KMS-11 (cell line): Measurements from ENCODE around the gene ACHE.

ENCODE experiments used
- H2AFZ ChIP-seq: fragments of 200-600 bp; sonication (generic); 2 replicates; pipeline ENCODE4 v1.6.1; 2016; ENCODE audit warnings: antibody characterized with exemption, mixed run types, low read depth
- H3K27ac ChIP-seq: fragments of 200-600 bp; sonication (generic); 2 replicates; pipeline ENCODE4 v1.6.1; 2016; ENCODE audit warnings: mild to moderate bottlenecking, mixed run types
- H3K27me3 ChIP-seq: fragments of 200-600 bp; sonication (generic); 2 replicates; pipeline ENCODE4 v1.6.1; 2017; ENCODE audit warnings: mild to moderate bottlenecking, low read depth, mixed run types, moderate library complexity; ENCODE audit not compliant: insufficient read depth
- H3K36me3 ChIP-seq: fragments of 200-600 bp; sonication (generic); 2 replicates; pipeline ENCODE4 v1.6.1; 2017; ENCODE audit warnings: mild to moderate bottlenecking, mixed run types; ENCODE audit not compliant: insufficient read depth
- H3K4me1 ChIP-seq: fragments of 200-600 bp; sonication (generic); 2 replicates; pipeline ENCODE4 v1.6.1; 2016; ENCODE audit warnings: mild to moderate bottlenecking, low read depth, mixed run types; ENCODE audit not compliant: poor library complexity, severe bottlenecking
- H3K4me2 ChIP-seq: fragments of 200-600 bp; sonication (generic); 2 replicates; pipeline ENCODE4 v1.7.0; 2016; ENCODE audit warnings: mild to moderate bottlenecking, mixed run types
- H3K4me3 ChIP-seq: fragments of 200-600 bp; sonication (generic); IDR thresholded peaks from 2 replicates; pipeline ENCODE4 v1.6.1; 2017; ENCODE audit warnings: low read depth, low read length, mixed read lengths; ENCODE audit not compliant: insufficient read depth
- H3K79me2 ChIP-seq: fragments of 200-600 bp; sonication (generic); 2 replicates; pipeline ENCODE4 v1.6.1; 2016; ENCODE audit warnings: low read depth, mixed run types; ENCODE audit not compliant: insufficient read depth
- H3K9ac ChIP-seq: fragments of 200-600 bp; sonication (generic); 2 replicates; pipeline ENCODE4 v1.6.1; 2016; ENCODE audit warnings: mild to moderate bottlenecking, mixed run types
- H4K20me1 ChIP-seq: fragments of 200-600 bp; sonication (generic); 2 replicates; pipeline ENCODE4 v1.6.1; 2016; ENCODE audit warnings: mild to moderate bottlenecking, mixed run types; ENCODE audit not compliant: insufficient read depth
- TF ChIP-seq, protein P1 (sequence below): fragments of 200-600 bp; sonication (generic); conservative IDR thresholded peaks from 2 replicates; pipeline ENCODE4 v1.6.1; 2017; ENCODE audit warnings: low read depth, mild to moderate bottlenecking, antibody characterized with exemption, low read length, moderate library complexity, mixed read lengths

Gene ACHE

DNA sequence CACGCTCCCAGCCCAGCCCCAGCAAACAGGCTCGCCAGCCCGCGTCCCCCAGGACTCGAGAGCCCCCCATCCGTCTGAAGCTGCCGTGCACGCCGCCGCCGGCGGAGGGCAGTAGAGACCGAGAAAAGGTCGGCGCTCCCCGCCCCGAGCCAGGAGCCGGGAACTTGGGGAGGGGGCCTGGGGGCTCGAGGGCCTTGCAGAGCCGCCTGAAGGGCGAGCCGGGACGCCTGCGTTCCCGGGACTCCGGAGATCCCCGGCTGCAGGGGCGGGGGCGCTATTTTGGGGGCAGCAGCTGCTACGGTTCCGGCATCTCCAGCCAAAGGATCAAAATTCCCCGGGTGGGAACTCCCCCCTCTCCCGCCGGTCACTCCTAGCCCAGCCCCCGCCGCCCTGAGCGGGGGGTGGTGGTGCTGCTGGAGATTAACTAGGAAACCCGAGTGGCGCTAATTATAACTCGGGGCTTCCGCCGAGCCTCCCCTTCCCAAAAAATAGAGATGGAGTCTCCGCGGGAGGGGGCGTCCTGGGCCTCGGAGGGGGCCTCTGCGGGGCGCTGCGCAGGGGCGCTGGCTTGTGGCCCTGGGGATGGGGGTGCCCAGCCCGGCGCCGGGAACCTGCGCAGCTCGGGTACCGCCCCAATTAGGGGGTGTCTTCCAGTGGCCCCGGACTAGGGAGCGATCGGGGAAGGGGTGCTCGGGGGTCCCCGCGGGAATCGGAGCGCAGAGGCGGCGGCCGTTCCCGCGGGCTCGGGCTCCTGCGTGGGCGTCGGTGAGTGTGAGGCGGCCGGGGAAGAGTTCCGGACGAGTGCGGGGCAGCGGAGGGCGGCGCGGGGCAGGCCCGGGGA is 608 bp downstream of the ACHE start:
- peak overlapping the region; percentile 88 for H3K4me2 ChIP-seq
- TF ChIP-seq, protein P1, sequence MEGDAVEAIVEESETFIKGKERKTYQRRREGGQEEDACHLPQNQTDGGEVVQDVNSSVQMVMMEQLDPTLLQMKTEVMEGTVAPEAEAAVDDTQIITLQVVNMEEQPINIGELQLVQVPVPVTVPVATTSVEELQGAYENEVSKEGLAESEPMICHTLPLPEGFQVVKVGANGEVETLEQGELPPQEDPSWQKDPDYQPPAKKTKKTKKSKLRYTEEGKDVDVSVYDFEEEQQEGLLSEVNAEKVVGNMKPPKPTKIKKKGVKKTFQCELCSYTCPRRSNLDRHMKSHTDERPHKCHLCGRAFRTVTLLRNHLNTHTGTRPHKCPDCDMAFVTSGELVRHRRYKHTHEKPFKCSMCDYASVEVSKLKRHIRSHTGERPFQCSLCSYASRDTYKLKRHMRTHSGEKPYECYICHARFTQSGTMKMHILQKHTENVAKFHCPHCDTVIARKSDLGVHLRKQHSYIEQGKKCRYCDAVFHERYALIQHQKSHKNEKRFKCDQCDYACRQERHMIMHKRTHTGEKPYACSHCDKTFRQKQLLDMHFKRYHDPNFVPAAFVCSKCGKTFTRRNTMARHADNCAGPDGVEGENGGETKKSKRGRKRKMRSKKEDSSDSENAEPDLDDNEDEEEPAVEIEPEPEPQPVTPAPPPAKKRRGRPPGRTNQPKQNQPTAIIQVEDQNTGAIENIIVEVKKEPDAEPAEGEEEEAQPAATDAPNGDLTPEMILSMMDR = peak; percentile 85
- no peaks in the 10 kb centered on the region for H3K36me3 ChIP-seq
- H3K79me2 ChIP-seq = no peaks in the 10 kb centered on the region
- H2AFZ ChIP-seq = peak overlapping the region; percentile 64
- peaks cover 61% of the 10 kb centered on the region for H3K27me3 ChIP-seq
- no peak overlapping the region for H3K9ac ChIP-seq
- H3K4me3 ChIP-seq = no peak overlapping the region
- H3K27ac ChIP-seq = no peak overlapping the region
- H4K20me1 ChIP-seq = no peaks in the 10 kb centered on the region
- H3K4me1 ChIP-seq = peaks cover 5% of the 10 kb centered on the region

DNA sequence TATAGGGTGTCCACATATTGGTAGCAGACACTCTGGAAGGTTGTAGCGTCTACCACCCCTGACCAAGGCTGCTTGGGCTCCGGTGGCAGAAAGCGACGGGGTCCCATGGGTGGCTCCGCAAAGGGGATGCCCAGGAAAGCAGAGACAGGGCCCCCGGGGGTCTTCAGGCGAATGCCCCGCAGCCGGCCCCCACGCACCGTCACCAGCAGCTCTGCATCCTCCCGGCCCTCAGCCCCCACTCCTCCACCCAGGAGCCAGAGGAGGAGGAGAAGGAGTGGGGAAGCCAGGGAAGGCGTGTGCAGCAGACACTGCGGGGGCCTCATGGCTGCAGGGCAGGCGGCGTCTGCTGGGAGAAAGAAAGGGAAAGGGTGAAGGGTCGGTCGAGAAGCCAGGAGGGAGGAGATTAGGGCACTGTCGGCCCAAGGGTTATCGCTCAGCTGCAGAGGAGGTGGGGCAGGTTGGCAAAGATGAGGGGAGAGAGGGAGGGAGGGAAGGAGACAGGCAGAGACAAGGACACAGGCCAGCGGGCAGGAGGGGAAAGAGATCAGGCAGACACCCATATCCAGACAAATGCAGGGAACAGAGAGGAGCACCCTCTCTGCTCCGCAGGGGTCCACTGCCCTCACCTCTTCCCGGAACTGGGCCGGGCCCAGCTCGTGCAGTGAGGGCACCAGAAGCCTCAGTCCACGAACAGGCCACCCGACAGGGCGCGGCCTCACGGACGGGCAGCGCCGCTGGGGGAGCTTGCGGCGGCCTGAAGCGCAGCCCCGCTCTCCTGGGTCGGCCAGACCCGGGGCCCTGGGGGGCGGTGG is 1.6 kb downstream of the ACHE start:
- Histone ChIP-seq H3K4me3 (no peak overlapping the region), H3K79me2 (no peaks in the 10 kb centered on the region), H3K4me1 (peaks cover 4% of the 10 kb centered on the region), H2AFZ (no peak overlapping the region), H3K36me3 (no peaks in the 10 kb centered on the region), H3K27me3 (peaks cover 61% of the 10 kb centered on the region), H3K4me2 (no peak overlapping the region; the same call in 1 of the 2 replicates), H3K27ac (no peak overlapping the region), H3K9ac (no peak overlapping the region), H4K20me1 (no peaks in the 10 kb centered on the region)
- TF ChIP-seq, protein P1 = no peak

DNA sequence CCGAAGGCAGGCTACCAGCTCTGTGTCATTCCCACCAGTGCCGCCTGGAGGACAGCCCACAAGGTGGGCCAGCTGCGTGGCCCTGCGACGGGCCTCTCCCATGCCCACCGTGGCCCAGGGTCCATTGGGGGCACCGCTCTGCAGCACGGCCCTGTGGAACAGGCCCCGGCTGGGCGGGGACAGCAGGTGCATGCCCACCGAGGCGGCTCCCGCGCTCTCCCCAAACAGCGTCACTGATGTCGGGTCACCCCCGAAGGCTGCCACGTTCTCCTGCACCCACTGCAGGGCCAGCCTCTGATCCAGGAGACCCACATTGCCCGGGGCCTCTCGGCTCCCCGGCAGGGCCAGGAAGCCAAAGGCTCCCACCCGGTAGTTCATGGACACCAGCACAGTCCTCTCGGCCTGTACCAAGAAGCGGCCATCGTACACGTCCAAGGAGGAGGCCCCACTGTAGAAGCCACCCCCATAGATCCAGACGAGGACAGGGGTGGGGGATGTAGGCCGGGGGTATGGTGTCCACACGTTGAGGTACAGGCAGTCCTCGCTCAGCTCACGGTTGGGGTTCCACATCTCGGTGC is 2.3 kb downstream of the ACHE start:
- TF ChIP-seq, protein P1 = no peak
- Histone ChIP-seq H4K20me1 (no peaks in the 10 kb centered on the region), H3K36me3 (peaks cover 2% of the 10 kb centered on the region; the same call in 1 of the 2 replicates), H3K79me2 (no peaks in the 10 kb centered on the region), H3K9ac (no peak overlapping the region), H3K4me1 (peaks cover 4% of the 10 kb centered on the region), H3K4me2 (no peak overlapping the region), H3K4me3 (no peak overlapping the region), H2AFZ (no peak overlapping the region), H3K27ac (no peak overlapping the region), H3K27me3 (peaks cover 61% of the 10 kb centered on the region)

DNA sequence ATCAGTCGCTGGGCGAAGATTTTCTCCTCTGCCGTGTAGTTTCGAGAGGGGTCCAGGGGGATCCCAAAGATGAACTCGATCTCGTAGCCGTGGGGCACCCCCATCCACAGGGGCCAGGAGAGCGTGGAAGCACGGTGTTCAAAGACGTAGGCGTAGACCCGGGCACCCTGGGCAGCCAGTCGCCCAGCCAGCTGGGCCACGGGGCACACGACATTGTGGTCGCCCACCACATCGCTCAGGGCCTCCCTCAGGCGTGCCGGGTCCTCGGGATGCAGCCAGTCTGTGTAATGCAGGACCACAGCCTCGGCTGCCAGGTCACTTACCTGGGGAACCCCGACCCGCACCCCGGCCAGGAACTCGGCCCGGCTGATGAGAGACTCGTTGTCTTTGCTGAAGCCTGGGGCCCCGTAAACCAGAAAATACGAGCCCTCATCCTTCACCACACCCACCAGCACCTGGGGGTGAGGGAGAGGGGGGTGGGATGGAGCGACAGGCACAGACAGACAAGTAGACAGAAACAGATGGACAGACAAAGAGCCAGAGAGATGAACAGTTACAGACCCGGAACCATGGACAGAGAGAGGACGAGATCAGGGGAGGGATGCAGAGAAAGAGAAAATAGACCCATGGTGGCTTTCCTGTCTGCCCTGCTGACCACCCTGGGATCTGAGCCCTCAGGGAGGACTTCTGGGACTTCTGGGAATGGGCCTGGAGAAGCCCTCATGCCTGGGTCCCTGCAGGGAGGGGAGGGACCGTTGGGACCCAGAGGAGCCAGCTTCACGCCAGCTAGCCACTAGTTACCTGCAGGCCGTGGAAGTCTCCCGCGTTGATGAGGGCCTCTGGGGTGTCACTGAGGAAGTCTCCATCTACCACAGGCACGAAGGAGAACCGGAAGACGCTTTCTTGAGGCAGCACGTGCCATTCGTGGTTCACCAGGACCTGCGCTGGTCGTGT is 3.0 kb downstream of the ACHE start:
- H3K9ac ChIP-seq = no peak overlapping the region
- peaks cover 4% of the 10 kb centered on the region for H3K4me1 ChIP-seq
- no peak overlapping the region for H2AFZ ChIP-seq
- no peak overlapping the region for H3K4me3 ChIP-seq
- H3K79me2 ChIP-seq = no peaks in the 10 kb centered on the region
- H3K27me3 ChIP-seq = peaks cover 61% of the 10 kb centered on the region
- no peak overlapping the region for H3K4me2 ChIP-seq
- H4K20me1 ChIP-seq = no peaks in the 10 kb centered on the region
- peaks cover 4% of the 10 kb centered on the region; the same call in 1 of the 2 replicates for H3K36me3 ChIP-seq
- no peak overlapping the region for H3K27ac ChIP-seq
- TF ChIP-seq, protein P1 = no peak
